Ishikawa (cell line): ENCODE measurements around the gene CCDC73.

ENCODE experiments used
- CEBPB ChIP-seq: IDR thresholded peaks from 2 replicates; pipeline ENCODE4 v1.6.1; 2012
- EGR1 ChIP-seq: IDR thresholded peaks from 2 replicates; pipeline ENCODE4 v1.6.1; 2012
- EP300 ChIP-seq: IDR thresholded peaks from 2 replicates; pipeline ENCODE4 v1.6.1; 2012; ENCODE audit warnings: borderline replicate concordance
- NFIC ChIP-seq: IDR thresholded peaks from 2 replicates; pipeline ENCODE4 v1.6.1; 2012
- RAD21 ChIP-seq: IDR thresholded peaks from 2 replicates; pipeline ENCODE4 v1.6.1; 2012; ENCODE audit warnings: low read depth
- TAF1 ChIP-seq: IDR thresholded peaks from 2 replicates; pipeline ENCODE4 v1.6.1; 2012; ENCODE audit warnings: low read depth, mild to moderate bottlenecking
- TCF12 ChIP-seq: IDR thresholded peaks from 2 replicates; pipeline ENCODE4 v1.6.1; 2012; ENCODE audit warnings: low read depth
- YY1 ChIP-seq: IDR thresholded peaks from 2 replicates; pipeline ENCODE4 v1.6.1; 2012; ENCODE audit warnings: low read depth
- TF ChIP-seq, protein P1 (sequence below): IDR thresholded peaks from 2 replicates; pipeline ENCODE4 v1.6.1; 2012
- TF ChIP-seq, protein P2 (sequence below): IDR thresholded peaks from 2 replicates; pipeline ENCODE4 v1.6.1; 2012; ENCODE audit warnings: low read depth, mild to moderate bottlenecking
- TF ChIP-seq, protein P3 (sequence below): IDR thresholded peaks from 2 replicates; pipeline ENCODE4 v1.6.1; 2012

DNA sequence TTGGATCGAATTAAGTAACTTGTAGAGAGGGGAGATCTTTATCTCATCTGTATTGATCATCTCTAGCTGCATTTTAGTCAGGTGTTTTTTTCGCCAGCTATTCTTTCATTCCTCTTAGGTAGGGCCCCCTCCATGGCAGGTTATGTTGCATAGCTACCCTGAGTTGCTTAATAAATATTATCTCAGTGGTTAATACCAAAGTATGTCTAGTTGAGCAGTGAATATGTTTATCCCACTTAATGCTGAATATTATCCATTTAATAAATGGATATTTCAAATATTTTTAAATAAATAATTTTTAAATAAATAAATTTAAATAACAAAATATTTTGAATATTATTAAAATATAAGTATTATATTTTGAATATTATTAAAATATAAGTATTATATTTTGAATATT lies 44.8 kb upstream of the CCDC73 start:
- TF ChIP-seq, protein P1, sequence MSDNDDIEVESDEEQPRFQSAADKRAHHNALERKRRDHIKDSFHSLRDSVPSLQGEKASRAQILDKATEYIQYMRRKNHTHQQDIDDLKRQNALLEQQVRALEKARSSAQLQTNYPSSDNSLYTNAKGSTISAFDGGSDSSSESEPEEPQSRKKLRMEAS = no peak
- TF ChIP-seq TAF1 (no peak), RAD21 (no peak), EP300 (no peak), EGR1 (no peak), NFIC (no peak), TCF12 (no peak), CEBPB (no peak), YY1 (no peak)
- TF ChIP-seq, protein P2, sequence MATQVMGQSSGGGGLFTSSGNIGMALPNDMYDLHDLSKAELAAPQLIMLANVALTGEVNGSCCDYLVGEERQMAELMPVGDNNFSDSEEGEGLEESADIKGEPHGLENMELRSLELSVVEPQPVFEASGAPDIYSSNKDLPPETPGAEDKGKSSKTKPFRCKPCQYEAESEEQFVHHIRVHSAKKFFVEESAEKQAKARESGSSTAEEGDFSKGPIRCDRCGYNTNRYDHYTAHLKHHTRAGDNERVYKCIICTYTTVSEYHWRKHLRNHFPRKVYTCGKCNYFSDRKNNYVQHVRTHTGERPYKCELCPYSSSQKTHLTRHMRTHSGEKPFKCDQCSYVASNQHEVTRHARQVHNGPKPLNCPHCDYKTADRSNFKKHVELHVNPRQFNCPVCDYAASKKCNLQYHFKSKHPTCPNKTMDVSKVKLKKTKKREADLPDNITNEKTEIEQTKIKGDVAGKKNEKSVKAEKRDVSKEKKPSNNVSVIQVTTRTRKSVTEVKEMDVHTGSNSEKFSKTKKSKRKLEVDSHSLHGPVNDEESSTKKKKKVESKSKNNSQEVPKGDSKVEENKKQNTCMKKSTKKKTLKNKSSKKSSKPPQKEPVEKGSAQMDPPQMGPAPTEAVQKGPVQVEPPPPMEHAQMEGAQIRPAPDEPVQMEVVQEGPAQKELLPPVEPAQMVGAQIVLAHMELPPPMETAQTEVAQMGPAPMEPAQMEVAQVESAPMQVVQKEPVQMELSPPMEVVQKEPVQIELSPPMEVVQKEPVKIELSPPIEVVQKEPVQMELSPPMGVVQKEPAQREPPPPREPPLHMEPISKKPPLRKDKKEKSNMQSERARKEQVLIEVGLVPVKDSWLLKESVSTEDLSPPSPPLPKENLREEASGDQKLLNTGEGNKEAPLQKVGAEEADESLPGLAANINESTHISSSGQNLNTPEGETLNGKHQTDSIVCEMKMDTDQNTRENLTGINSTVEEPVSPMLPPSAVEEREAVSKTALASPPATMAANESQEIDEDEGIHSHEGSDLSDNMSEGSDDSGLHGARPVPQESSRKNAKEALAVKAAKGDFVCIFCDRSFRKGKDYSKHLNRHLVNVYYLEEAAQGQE = no peak
- TF ChIP-seq, protein P3, sequence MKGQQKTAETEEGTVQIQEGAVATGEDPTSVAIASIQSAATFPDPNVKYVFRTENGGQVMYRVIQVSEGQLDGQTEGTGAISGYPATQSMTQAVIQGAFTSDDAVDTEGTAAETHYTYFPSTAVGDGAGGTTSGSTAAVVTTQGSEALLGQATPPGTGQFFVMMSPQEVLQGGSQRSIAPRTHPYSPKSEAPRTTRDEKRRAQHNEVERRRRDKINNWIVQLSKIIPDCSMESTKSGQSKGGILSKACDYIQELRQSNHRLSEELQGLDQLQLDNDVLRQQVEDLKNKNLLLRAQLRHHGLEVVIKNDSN = no peak
